Measurements from ENCODE around the gene YRDC. TPM values are rescaled to one million over a fixed set of nuclear protein-coding genes. Genes with fewer than 3 reads are reported as not detected.

The YRDC gene
- total RNA-seq, 1 donor from 2014 or later = 26.0 TPM

DNA sequence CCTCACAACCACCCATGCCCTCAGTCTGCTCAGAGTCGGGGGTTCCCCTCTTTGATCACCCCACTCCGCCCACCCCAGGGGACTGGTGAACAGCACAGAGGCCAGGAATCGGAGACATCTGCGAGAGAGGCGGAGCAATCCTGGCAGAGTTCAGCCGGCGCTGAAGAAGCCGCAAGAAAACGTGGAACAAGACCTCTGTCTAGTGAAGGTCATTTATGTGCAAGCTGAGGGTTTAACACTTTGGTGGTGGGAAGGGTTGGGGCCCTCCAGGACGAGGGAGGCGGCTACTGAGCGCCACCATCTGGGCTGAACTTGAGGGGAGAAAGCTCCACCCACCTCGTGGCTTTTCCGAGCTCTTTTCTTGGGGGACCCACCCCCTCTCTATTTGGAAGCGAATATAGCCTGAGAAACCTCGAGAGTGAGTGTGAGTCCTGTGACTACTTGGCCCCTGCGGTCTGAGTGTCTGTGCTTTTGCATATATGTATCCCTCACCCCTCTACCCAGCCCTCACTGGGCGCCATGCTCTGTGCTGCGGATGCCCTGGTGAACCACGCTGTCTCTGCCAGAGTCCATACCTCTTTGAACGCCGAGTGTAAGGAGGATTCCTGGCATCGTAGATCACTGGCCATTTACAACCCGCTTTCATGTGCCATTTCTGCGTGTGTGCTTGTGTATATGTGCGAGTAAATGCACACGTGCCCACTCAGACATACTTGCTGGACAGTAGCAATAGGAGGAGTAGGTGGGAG is 41.9 kb downstream of the YRDC start:
- DNase-seq = no peak

DNA sequence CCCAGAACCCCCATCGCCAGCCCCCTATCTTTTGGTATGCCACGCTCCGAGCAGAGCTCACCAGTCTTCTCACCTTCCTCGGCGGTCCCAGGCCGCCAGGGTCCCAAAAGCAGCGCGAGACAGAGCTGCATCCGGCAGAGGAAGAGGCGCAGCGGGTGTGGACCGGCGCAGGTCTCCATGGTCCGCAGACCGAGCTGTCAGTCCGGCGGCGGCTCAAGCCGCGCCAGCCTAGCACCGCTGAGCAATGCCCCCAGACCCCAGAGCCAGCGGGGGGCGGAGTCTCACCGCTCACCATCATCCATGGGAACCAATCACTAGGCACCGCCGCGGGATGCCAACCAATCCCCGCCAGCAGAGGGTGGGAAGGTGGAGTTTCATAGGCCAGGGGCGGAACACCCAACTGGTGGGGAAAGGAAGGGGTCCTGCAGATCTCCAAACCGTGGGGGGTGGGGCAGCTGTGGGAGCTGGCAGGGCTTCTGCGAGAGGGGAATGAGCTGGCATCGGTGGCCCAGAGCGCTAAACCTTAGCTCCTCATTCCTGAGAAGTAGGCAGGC is 43.0 kb downstream of the YRDC start, which contains the start of gene EPHA10:
TSS of gene EPHA10 (minus strand) at position 233 of the 554 bp plus-strand sequence. CDS start at position 179, 54 bp downstream.
- DNase-seq = no peak

DNA sequence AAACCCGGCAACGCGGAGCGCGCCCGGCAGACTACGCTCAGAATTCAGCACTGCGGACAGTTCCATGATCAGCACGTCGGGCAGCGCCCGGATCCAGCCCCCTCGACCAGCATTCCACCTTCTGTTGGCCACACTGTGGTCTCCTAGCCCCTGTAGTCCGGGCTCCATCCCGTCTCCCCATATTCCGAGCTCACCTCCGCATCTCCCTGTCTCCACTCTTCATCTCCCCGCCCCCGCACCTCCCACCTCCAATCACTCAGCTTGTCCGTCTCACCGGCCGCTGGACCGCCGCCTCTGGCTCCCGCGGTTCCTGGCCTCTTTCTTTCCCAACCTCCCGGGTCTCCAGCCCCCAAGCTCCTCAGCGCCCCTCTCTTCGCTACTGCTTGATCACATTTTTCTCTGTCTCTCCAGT is 43.6 kb downstream of the YRDC start:
- DNase-seq = peak; percentile 65

DNA sequence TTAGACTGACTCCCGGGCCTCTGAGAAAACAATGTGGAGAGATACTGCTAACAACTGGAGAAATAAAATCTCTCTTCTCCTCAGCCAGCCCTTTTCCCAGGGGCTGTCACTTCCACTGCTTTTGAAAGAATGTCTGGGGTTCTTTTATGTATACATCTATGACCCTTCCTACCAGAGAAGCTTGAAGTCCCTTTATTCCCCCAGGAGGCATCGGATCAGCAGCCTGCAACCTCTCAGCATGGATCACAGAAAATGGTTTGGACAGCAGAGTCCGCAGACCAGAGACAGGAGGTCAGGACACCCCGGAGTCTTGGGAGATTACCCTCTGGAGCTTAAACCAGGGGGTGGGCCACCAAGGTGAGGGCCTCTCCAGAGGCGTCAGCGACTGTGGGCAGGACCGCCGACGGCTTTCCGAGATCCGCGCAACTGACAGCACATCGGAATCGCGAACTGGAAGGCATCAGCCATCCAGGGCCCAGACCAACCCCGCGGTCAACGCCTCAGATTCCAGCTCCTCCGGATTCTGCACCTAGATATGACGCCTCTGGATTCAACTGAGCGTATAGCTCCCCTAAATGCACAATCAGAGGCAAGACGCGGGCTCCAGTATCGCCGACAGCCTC is 44.1 kb downstream of the YRDC start:
- DNase-seq = no peak

DNA sequence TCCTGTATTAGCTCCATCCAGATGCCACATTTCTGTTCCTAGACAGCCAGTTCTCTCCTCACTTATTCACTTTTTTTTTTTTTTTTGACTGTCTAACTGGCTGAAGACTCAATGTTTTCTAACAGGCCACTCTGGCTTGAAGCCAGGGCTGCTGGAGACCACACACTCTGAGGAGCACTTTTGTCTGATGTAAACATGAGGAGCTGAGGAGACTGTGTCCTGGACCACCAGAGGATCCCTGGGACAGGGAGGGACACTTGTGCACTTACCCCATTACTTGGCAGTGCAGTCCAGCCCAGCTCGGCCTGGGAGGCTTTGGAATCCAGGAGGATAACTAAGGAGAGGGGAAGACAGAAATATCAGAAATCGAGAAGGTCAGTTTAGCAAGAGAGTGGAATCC is 45.5 kb downstream of the YRDC start:
- no peak for DNase-seq

DNA sequence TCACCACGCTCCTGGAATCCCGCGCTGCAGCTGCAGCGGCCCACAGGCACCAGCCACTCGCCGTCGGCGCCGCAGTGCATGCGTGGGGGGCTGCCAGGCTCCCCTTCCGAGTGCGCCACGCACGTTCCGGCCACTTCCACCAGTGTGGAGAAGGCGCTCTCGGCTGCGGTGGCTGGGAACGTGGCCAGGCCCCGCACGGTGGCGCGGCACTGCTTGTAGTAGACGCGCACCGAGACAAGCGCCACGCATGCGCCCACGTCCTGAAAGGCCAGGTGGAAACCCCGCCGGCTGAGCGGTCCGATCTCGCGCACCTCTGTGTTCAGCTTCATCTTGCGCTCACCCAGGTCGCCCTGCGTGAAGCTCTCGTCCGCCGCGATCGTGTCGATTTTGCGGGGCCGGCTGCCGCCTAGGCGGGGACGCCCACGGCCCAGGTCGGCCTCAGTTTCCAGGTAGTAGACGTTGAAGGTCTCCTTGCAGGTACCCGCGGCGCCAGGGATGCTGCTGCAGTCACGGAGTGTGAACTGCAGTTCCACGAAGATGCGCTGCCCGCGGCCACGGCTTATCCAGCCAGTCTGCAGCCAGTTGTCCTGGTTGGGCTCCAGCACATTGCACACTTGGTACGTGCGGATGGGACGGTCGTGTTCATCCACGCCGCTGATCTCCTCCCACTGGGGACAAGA is 46.5 kb downstream of the YRDC start:
- no peak for DNase-seq

DNA sequence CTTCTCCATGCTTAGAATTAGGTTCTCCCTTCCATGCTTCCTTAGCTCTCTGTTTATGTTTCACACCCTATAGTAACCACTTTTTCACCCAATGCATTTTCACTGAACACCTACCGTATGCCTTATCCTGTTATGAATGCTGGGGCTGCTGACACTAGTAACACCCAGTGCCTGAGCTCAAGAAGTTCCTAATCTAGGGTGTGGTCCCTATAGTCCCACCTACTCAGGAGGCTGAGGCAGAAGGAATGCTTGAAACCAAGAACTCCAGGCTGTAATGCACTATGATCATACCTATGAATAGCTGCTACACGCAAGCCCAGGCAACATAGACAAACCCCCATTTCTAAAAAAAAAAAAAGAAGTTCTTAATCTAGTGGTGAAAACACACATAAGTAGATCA is 48.6 kb downstream of the YRDC start:
- DNase-seq = no peak

DNA sequence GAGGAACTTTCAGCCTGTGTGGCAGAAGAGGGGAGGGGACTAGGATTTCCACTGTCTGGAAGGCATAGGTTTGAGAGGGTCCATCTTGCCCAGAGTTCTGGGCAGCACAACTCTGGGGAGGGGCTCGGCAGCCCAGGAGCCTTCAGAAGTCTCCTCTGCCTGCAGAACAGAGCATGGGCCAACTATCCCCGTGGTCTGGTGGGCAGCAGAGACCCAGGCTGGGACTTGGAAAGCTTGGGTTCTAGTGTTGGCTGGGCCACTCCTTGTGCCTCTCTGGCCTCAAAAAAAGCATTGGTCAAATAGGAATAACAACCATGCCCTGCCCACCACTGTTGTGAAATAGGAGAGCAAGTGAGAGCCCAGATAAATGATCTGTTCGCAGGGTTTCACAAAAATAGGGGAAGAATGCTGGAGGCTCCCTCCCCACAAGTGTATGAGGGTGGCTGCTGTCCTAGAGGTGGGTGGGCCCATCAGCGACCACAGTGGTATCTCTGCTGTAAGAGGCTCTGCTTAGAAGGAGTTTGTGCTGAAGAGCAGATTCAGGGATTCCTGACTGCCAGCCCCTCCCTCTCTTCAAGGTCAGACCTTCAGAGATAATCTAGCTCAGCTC is 52.0 kb downstream of the YRDC start:
- no peak for DNase-seq

DNA sequence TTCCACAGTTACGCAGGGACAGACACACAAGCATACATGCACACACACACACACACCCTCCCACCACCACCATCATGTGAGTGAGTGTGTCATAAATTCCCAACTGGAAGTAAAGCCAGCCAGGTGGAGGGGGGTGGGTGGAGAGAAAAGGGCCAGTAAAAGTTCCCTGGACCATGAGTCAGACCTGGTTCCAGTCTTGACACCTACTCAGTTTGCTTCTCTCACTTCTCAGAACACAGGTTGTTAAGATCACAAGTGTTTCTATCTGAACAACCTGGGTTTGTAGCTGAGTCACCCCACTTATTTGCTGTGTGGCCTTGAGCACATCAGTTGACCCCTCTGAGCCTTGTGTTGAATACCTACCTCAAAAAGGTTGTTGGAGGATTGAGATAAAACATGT is 52.7 kb downstream of the YRDC start:
- no peak for DNase-seq

DNA sequence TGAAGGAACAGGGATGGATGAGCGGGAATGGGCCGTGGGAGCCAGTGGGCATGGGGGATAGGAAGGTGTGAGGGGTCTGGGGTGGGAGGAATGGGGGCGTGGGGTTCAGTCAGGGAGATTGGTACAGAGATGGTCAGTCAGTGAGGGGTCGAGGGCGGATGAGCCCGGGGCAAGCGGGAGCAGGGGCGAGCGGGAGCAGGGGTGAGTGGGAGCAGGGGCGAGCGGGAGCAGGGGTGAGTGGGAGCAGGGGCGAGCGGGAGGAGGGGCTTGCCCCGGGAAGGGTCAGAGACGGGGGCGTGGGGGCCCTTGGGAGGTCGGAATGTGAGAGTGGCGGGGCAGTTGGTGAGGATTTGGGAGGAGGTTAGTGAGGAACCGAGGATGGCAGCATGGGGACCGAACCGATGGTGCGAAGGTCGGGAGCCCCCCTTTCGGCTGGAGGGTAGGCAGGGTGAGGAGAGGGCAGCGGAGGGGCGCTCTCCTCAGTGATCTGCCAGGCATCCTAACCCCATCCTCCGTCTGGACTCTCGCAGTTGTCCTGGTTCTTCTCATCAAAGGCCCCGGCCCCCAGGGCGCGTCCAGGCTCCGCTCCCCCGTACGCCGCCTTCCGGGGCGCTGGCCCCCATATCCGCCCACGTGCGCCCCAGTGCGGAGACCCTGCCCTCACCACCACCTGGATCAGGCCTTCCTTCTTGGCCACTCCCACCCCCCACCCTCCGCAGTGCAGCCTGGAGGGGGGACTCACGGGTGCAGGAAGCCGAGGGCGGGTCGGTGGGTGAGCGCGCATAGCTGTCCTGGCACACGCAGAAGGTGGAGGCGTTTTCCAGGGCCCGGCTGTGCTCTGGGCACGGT is 54.3 kb downstream of the YRDC start:
- no peak for DNase-seq

Other genes with a start within 250 kb of the YRDC start
- gene GNL2, start 212.3 kb downstream of the YRDC start, total RNA-seq = 47.3 and 56.8 TPM in 2 replicates
- not detected in 2 replicates for gene RSPO1, start 173.3 kb downstream of the YRDC start, total RNA-seq
- 3.7 and 23.0 TPM in 2 replicates for gene CDCA8, start 115.7 kb downstream of the YRDC start, total RNA-seq
- gene EPHA10, start 43.1 kb downstream of the YRDC start, total RNA-seq = 0.05 TPM in 1 of 2 replicates, not detected in the other
- 1.0 TPM in 2 replicates for gene MANEAL, start 14.4 kb downstream of the YRDC start, total RNA-seq
- gene C1orf122, start 418 bp downstream of the YRDC start, total RNA-seq = 21.4 and 23.0 TPM in 2 replicates
- 2.4 and 4.4 TPM in 2 replicates for gene MTF1, start 51.4 kb upstream of the YRDC start, total RNA-seq
- 21.3 and 21.5 TPM in 2 replicates for gene INPP5B, start 138.8 kb upstream of the YRDC start, total RNA-seq
- gene SF3A3, start 181.8 kb upstream of the YRDC start, total RNA-seq = 73.7 and 136 TPM in 2 replicates
- gene FHL3, start 197.3 kb upstream of the YRDC start, total RNA-seq = 12.4 and 20.2 TPM in 2 replicates
- 47.0 and 47.5 TPM in 2 replicates for gene UTP11, start 204.5 kb upstream of the YRDC start, total RNA-seq
- under 0.01 and 0.05 TPM in 2 replicates for gene POU3F1, start 238.6 kb upstream of the YRDC start, total RNA-seq

Data from dermis blood vessel endothelial cell (primary cell).